ENCODE measurements around the gene LILRB5.
"Not testable (repeated sequence)": the region's sequence is repeated elsewhere in the genome, so short reads cannot be mapped to it uniquely, and the experiment has no call there.

The LILRB5 gene

GRCh38 chr19:54299126-54299498 lies 42.0 kb upstream of the LILRB5 start:
- no peak overlapping the region for H3K27ac ChIP-seq
- peaks cover 35% of the 10 kb centered on the region; the same call in 1 of the 2 replicates for H3K27me3 ChIP-seq (ENCODE audit: insufficient read depth, low read depth)
- no peak for TF ChIP-seq CTCF (conservative IDR thresholded peaks at IDR 0.05; ENCODE audit: low read depth, low read length)
- H3K4me1 ChIP-seq (ENCODE audit: low read depth, poor library complexity, severe bottlenecking) = no peaks in the 10 kb centered on the region
- H4K20me1 ChIP-seq (ENCODE audit: insufficient read depth) = no peaks in the 10 kb centered on the region
- H3K79me2 ChIP-seq (ENCODE audit: insufficient read depth, low read depth) = no peaks in the 10 kb centered on the region
- H3K9ac ChIP-seq = no peak overlapping the region
- H3K36me3 ChIP-seq (ENCODE audit: insufficient read depth) = no peaks in the 10 kb centered on the region
- H2AFZ ChIP-seq (ENCODE audit: low read depth) = no peak overlapping the region
- H3K4me2 ChIP-seq = no peak overlapping the region
- H3K4me3 ChIP-seq (IDR thresholded peaks at IDR 0.05; ENCODE audit: insufficient read depth, low read depth, low read length) = no peak overlapping the region

- H3K36me3 ChIP-seq (ENCODE audit: insufficient read depth) = no peaks in the 10 kb centered on the region
- no peak overlapping the region for H3K9ac ChIP-seq
- no peak overlapping the region for H3K4me2 ChIP-seq
- TF ChIP-seq CTCF (conservative IDR thresholded peaks at IDR 0.05; ENCODE audit: low read depth, low read length) = no peak
- H3K27me3 ChIP-seq (ENCODE audit: insufficient read depth, low read depth) = peaks cover 37% of the 10 kb centered on the region; the same call in 1 of the 2 replicates
- H4K20me1 ChIP-seq (ENCODE audit: insufficient read depth) = no peaks in the 10 kb centered on the region
- H3K4me3 ChIP-seq (IDR thresholded peaks at IDR 0.05; ENCODE audit: insufficient read depth, low read depth, low read length) = no peak overlapping the region
- no peaks in the 10 kb centered on the region for H3K4me1 ChIP-seq (ENCODE audit: low read depth, poor library complexity, severe bottlenecking)
- H2AFZ ChIP-seq (ENCODE audit: low read depth) = no peak overlapping the region
- no peaks in the 10 kb centered on the region for H3K79me2 ChIP-seq (ENCODE audit: insufficient read depth, low read depth)
- no peak overlapping the region for H3K27ac ChIP-seq
Observed at GRCh38 chr19:54298357-54299125, 41.5 kb upstream of the LILRB5 start.

GRCh38 chr19:54297759-54298305 lies 40.8 kb upstream of the LILRB5 start:
- H3K36me3 ChIP-seq (ENCODE audit: insufficient read depth) = no peaks in the 10 kb centered on the region
- no peak overlapping the region for H2AFZ ChIP-seq (ENCODE audit: low read depth)
- no peaks in the 10 kb centered on the region for H4K20me1 ChIP-seq (ENCODE audit: insufficient read depth)
- no peak overlapping the region for H3K9ac ChIP-seq
- no peaks in the 10 kb centered on the region for H3K79me2 ChIP-seq (ENCODE audit: insufficient read depth, low read depth)
- H3K27me3 ChIP-seq (ENCODE audit: insufficient read depth, low read depth) = peaks cover 41% of the 10 kb centered on the region; the same call in 1 of the 2 replicates
- H3K4me2 ChIP-seq = no peak overlapping the region
- H3K27ac ChIP-seq = no peak overlapping the region
- TF ChIP-seq CTCF (conservative IDR thresholded peaks at IDR 0.05; ENCODE audit: low read depth, low read length) = no peak
- H3K4me1 ChIP-seq (ENCODE audit: low read depth, poor library complexity, severe bottlenecking) = no peaks in the 10 kb centered on the region
- no peak overlapping the region for H3K4me3 ChIP-seq (IDR thresholded peaks at IDR 0.05; ENCODE audit: insufficient read depth, low read depth, low read length)

GRCh38 chr19:54294539-54294938 lies 37.5 kb upstream of the LILRB5 start:
- peaks cover 49% of the 10 kb centered on the region; the same call in 1 of the 2 replicates for H3K27me3 ChIP-seq (ENCODE audit: insufficient read depth, low read depth)
- no peaks in the 10 kb centered on the region for H3K4me1 ChIP-seq (ENCODE audit: low read depth, poor library complexity, severe bottlenecking)
- H3K36me3 ChIP-seq (ENCODE audit: insufficient read depth) = no peaks in the 10 kb centered on the region
- H2AFZ ChIP-seq (ENCODE audit: low read depth) = no peak overlapping the region
- H3K27ac ChIP-seq = no peak overlapping the region
- H3K9ac ChIP-seq = no peak overlapping the region
- no peaks in the 10 kb centered on the region for H4K20me1 ChIP-seq (ENCODE audit: insufficient read depth)
- H3K79me2 ChIP-seq (ENCODE audit: insufficient read depth, low read depth) = no peaks in the 10 kb centered on the region
- H3K4me2 ChIP-seq = no peak overlapping the region
- H3K4me3 ChIP-seq (IDR thresholded peaks at IDR 0.05; ENCODE audit: insufficient read depth, low read depth, low read length) = no peak overlapping the region
- TF ChIP-seq CTCF (conservative IDR thresholded peaks at IDR 0.05; ENCODE audit: low read depth, low read length) = no peak

- H3K27me3 ChIP-seq (ENCODE audit: insufficient read depth, low read depth) = peaks cover 53% of the 10 kb centered on the region
Observed at GRCh38 chr19:54289160-54289559, 32.1 kb upstream of the LILRB5 start.

More at GRCh38 chr19:54289160-54289559, 32.1 kb upstream of the LILRB5 start:
- H4K20me1 ChIP-seq (ENCODE audit: insufficient read depth); H2AFZ ChIP-seq (ENCODE audit: low read depth); H3K4me3 ChIP-seq (IDR thresholded peaks at IDR 0.05; ENCODE audit: insufficient read depth, low read depth, low read length); H3K4me1 ChIP-seq (ENCODE audit: low read depth, poor library complexity, severe bottlenecking); H3K9ac ChIP-seq; H3K36me3 ChIP-seq (ENCODE audit: insufficient read depth); H3K27ac ChIP-seq; H3K79me2 ChIP-seq (ENCODE audit: insufficient read depth, low read depth); H3K4me2 ChIP-seq: not testable (repeated sequence)
